IMR-90 (cell line): ENCODE data around the gene PDCD11. TPM values are rescaled to one million over a fixed set of nuclear protein-coding genes. Genes with fewer than 3 reads are reported as not detected.
A peak's percentile ranks its signal among the peaks of the same experiment; 100 is the strongest.

ENCODE experiments used
- ATAC-seq: fragments of 200-7000 bp; cut with Tn5 transposase; 2 replicates; pipeline ENCODE4 v1.9.1; 2020; ENCODE audit warnings: low read depth, mild to moderate bottlenecking, moderate library complexity
- BruUV-seq: library from RNA; stranded (reverse); fragments of 400-500 nt; replicated peaks from 2 replicates; lab custom pipeline; 2021; lab: Mats Ljungman, UMichigan
- CTCF ChIA-PET: fragments of 300-600 bp; formaldehyde crosslinking; extraction: SDS; loops from one replicate; lab custom pipeline; 2021; ENCODE audit warnings: antibody characterized with exemption; lab: Yijun Ruan, JAX
- POLR2A ChIA-PET: fragments of 300-600 bp; sonication (Branson Sonifier 250); formaldehyde crosslinking; loops from one replicate; lab custom pipeline; 2022; ENCODE audit warnings: antibody characterized with exemption; ENCODE audit not compliant: unreplicated experiment; lab: Charles Lee
- DNase-seq: peaks from one replicate; pipeline ENCODE4 v3.0.0; 2013
- H2AFZ ChIP-seq: replicated peaks from 2 replicates; pipeline ENCODE3; 2013; ENCODE audit warnings: low read length, mild to moderate bottlenecking; ENCODE audit not compliant: poor library complexity
- H2AK5ac ChIP-seq: 2 replicates; pipeline ENCODE4 v1.6.1; 2013; ENCODE audit warnings: low read depth, low read length, inconsistent platforms
- H2AK9ac ChIP-seq: replicated peaks from 2 replicates; pipeline ENCODE3; 2013; ENCODE audit warnings: mild to moderate bottlenecking, low read depth, low read length, moderate library complexity; ENCODE audit not compliant: poor library complexity
- H2BK120ac ChIP-seq: 2 replicates; pipeline ENCODE4 v1.6.1; 2013; ENCODE audit warnings: low read depth, low read length, inconsistent platforms
- H2BK15ac ChIP-seq: 3 replicates; pipeline ENCODE4 v1.6.1; 2013; ENCODE audit warnings: low read depth, low read length, inconsistent platforms
- H2BK20ac ChIP-seq: 2 replicates; pipeline ENCODE4 v1.6.1; 2013; ENCODE audit warnings: low read depth, mild to moderate bottlenecking, inconsistent platforms, low read length, moderate library complexity
- H2BK5ac ChIP-seq: 2 replicates; pipeline ENCODE4 v1.6.1; 2013; ENCODE audit warnings: mild to moderate bottlenecking, low read depth, low read length, inconsistent platforms; ENCODE audit not compliant: poor library complexity, severe bottlenecking
- H3K14ac ChIP-seq: replicated peaks from 2 replicates; pipeline ENCODE4 v1.6.1; 2013; ENCODE audit warnings: low read depth, low read length, inconsistent platforms
- H3K18ac ChIP-seq: 2 replicates; pipeline ENCODE4 v1.6.1; 2013; ENCODE audit warnings: low read depth, low read length, control low read depth
- H3K23ac ChIP-seq: 2 replicates; pipeline ENCODE4 v1.6.1; 2013; ENCODE audit warnings: low read depth, low read length, inconsistent platforms
- H3K27ac ChIP-seq: 2 replicates; pipeline ENCODE4 v1.5.1; 2013; ENCODE audit warnings: mild to moderate bottlenecking, control low read depth, low read length; ENCODE audit not compliant: insufficient read depth
- H3K27me3 ChIP-seq: 2 replicates; pipeline ENCODE4 v1.6.1; 2013; ENCODE audit warnings: low read length; ENCODE audit not compliant: control insufficient read depth, insufficient read depth
- H3K36me3 ChIP-seq: 2 replicates; pipeline ENCODE4 v1.6.1; 2013; ENCODE audit warnings: low read length, mixed read lengths; ENCODE audit not compliant: control insufficient read depth, insufficient read depth
- H3K4ac ChIP-seq: 2 replicates; pipeline ENCODE4 v1.6.1; 2013; ENCODE audit warnings: low read depth, low read length, inconsistent platforms
- H3K4me1 ChIP-seq: 2 replicates; pipeline ENCODE4 v1.6.1; 2013; ENCODE audit warnings: low read length, mixed read lengths; ENCODE audit not compliant: control insufficient read depth, insufficient read depth
- H3K4me2 ChIP-seq: 2 replicates; pipeline ENCODE4 v1.6.1; 2013; ENCODE audit warnings: low read depth, mild to moderate bottlenecking, control low read depth, low read length, moderate library complexity
- H3K4me3 ChIP-seq: 2 replicates; pipeline ENCODE4 v1.5.1; 2013; ENCODE audit warnings: low read depth, mild to moderate bottlenecking, control low read depth, low read length, moderate library complexity; ENCODE audit not compliant: insufficient read depth
- H3K56ac ChIP-seq: 2 replicates; pipeline ENCODE4 v1.6.1; 2013; ENCODE audit warnings: low read length, inconsistent platforms; ENCODE audit not compliant: insufficient read depth; ENCODE audit errors: extremely low read depth
- H3K79me1 ChIP-seq, 2 experiments: 2 replicates each; pipeline ENCODE4 v1.6.1; 2013; ENCODE audit warnings: low read length in 2 of 2, inconsistent platforms in 1 of 2, low read depth in 1 of 2
- H3K9ac ChIP-seq: 2 replicates; pipeline ENCODE4 v1.6.1; 2013; ENCODE audit warnings: low read depth, low read length, control low read depth
- H3K9me1 ChIP-seq: 2 replicates; pipeline ENCODE4 v1.6.1; 2013; ENCODE audit warnings: low read length, inconsistent platforms; ENCODE audit not compliant: insufficient read depth
- H3K9me3 ChIP-seq: 2 replicates; pipeline ENCODE4 v1.6.1; 2013; ENCODE audit warnings: low read length; ENCODE audit not compliant: control insufficient read depth, insufficient read depth
- H4K20me1 ChIP-seq: 2 replicates; pipeline ENCODE4 v1.6.1; 2013; ENCODE audit warnings: low read length, inconsistent platforms; ENCODE audit not compliant: insufficient read depth
- H4K5ac ChIP-seq: 2 replicates; pipeline ENCODE4 v1.6.1; 2013; ENCODE audit warnings: mild to moderate bottlenecking, low read depth, low read length, control low read depth
- H4K8ac ChIP-seq, 2 experiments: 2 replicates each; pipeline ENCODE4 v1.6.1; 2013; ENCODE audit warnings: low read depth in 2 of 2, low read length in 2 of 2, control low read depth in 1 of 2, inconsistent platforms in 1 of 2
- H4K91ac ChIP-seq: 2 replicates; pipeline ENCODE4 v1.6.1; 2013; ENCODE audit warnings: low read depth, low read length, inconsistent platforms; ENCODE audit not compliant: insufficient read depth
- POLR2A ChIP-seq: IDR thresholded peaks from 2 replicates; pipeline ENCODE4 v1.6.1; 2012; ENCODE audit warnings: mild to moderate bottlenecking, low read depth, low read length
- RAD21 ChIP-seq: IDR thresholded peaks from 2 replicates; pipeline ENCODE4 v1.6.1; 2012; ENCODE audit warnings: low read length, improper control_type of control experiment
- USF2 ChIP-seq: fragments of 150-350 bp; IDR thresholded peaks from 2 replicates; pipeline ENCODE4 v1.6.1; 2017; ENCODE audit warnings: mild to moderate bottlenecking, antibody characterized with exemption, low read length, low read depth
- WGBS, 2 experiments: methylation state at CpG; one replicate each; pipeline versions ENCODE4 v1.1.5 to v1.1.7; 2013; ENCODE audit warnings: missing lambda C conversion rate in 2 of 2; ENCODE audit not compliant: insufficient read length in 1 of 2; ENCODE audit errors: extremely low coverage in 2 of 2; 5-methylcytosine and 5-hydroxymethylcytosine counted together
- dilution Hi-C: fragments of 300-500 bp; cut with HindIII; formaldehyde crosslinking; loops from one replicate; pipeline ENCODE4 v1.14.3; 2018; ENCODE audit warnings: low sequenced_read_pairs; ENCODE audit not compliant: unreplicated experiment
- in situ Hi-C: fragments of 300-500 bp; cut with MboI; formaldehyde crosslinking; loops from 3 replicates; pipeline ENCODE4 v1.14.3; 2019; ENCODE audit warnings: low sequenced_read_pairs, inconsistent platforms, mixed read lengths
- intact Hi-C: fragments of 100-400 bp; cut with micrococcal nuclease; formaldehyde crosslinking; loops from 2 replicates; pipeline ENCODE4 v1.10.0; 2022
- polyA plus RNA-seq, 3 experiments: library from polyadenylated mRNA; depleted of rRNA; stranded (reverse); fragments of >200 nt; gene quantifications; 2 replicates each; pipeline ENCODE4 v1.2.3, GENCODE V29; 2012; ENCODE audit warnings: low replicate concordance in 1 of 3
- total RNA-seq: library from RNA; depleted of rRNA; stranded (reverse); fragments of >200 nt; gene quantifications from 2 replicates; pipeline ENCODE4 v1.2.3, GENCODE V29; 2012

PDCD11 gene
- total and polyA plus RNA-seq, 2 of the 4 experiments (the other 2 are of a cell fraction) = 20.4 to 56.8 TPM

- no peak overlapping the region for H4K8ac ChIP-seq
- no peak overlapping the region for H2BK15ac ChIP-seq
- no peak overlapping the region for H3K14ac ChIP-seq
- no peak overlapping the region for H3K27ac ChIP-seq
- 47% methylated on average over 3 of the region's 5 CpGs; no CpG with 5 or more reads in 1 of the 2 experiments for WGBS, 2 experiments
- H3K4me1 ChIP-seq = peaks cover 3% of the 10 kb centered on the region
- no peak for TF ChIP-seq USF2
- no peak for TF ChIP-seq RAD21
- TF ChIP-seq POLR2A = no peak
- H4K20me1 ChIP-seq = no peaks in the 10 kb centered on the region
- intact Hi-C loops (no loop called here), dilution Hi-C loops (no loop called here), in situ Hi-C loops (no loop called here)
- H3K79me1 ChIP-seq = no peaks in the 10 kb centered on the region
- DNase-seq = no peak
- no peak overlapping the region for H2BK120ac ChIP-seq
- H3K36me3 ChIP-seq = no peaks in the 10 kb centered on the region
- H3K4me2 ChIP-seq = no peak overlapping the region
- no peak overlapping the region for H3K4ac ChIP-seq
- no peak overlapping the region for H3K9ac ChIP-seq
- ATAC-seq = no peak
- H3K23ac ChIP-seq = no peak overlapping the region
- no peak overlapping the region for H2AK5ac ChIP-seq
- H4K5ac ChIP-seq = no peak overlapping the region
- no peak overlapping the region for H2BK20ac ChIP-seq
- peak overlapping the region; percentile 59 for H2AFZ ChIP-seq
- H3K18ac ChIP-seq = no peak overlapping the region
- H2BK5ac ChIP-seq = no peak overlapping the region
- no peak overlapping the region for H4K91ac ChIP-seq
- H3K4me3 ChIP-seq = no peak overlapping the region
- ChIA-PET CTCF (no interaction called here), POLR2A (no interaction called here)
- no TSS peak for BruUV-seq
- H3K9me3 ChIP-seq = no peaks in the 10 kb centered on the region
- H3K56ac ChIP-seq = no peak overlapping the region
- peaks cover 31% of the 10 kb centered on the region for H3K27me3 ChIP-seq
- no peaks in the 10 kb centered on the region; the same call in 1 of the 2 replicates for H3K9me1 ChIP-seq
- H2AK9ac ChIP-seq = no peak overlapping the region
These were observed 72.8 kb downstream of the PDCD11 start for GRCh38 chr10:103469201-103469600.
